Activated T-helper 1 cell treated with Interleukin-2 at 50 U/mL for 16 hours (primary cell): ENCODE data around the gene EEF1AKMT3.
A peak's percentile ranks its signal among the peaks of the same experiment; 100 is the strongest.

Experiments used
- DNase-seq: peaks from one replicate; pipeline ENCODE4 v3.0.0-alpha.2; 2020; ENCODE audit warnings: low read depth

Gene EEF1AKMT3

GRCh38 chr12:57735198-57735855 is 37.1 kb upstream of the EEF1AKMT3 start:
- DNase-seq: no peak

DNA sequence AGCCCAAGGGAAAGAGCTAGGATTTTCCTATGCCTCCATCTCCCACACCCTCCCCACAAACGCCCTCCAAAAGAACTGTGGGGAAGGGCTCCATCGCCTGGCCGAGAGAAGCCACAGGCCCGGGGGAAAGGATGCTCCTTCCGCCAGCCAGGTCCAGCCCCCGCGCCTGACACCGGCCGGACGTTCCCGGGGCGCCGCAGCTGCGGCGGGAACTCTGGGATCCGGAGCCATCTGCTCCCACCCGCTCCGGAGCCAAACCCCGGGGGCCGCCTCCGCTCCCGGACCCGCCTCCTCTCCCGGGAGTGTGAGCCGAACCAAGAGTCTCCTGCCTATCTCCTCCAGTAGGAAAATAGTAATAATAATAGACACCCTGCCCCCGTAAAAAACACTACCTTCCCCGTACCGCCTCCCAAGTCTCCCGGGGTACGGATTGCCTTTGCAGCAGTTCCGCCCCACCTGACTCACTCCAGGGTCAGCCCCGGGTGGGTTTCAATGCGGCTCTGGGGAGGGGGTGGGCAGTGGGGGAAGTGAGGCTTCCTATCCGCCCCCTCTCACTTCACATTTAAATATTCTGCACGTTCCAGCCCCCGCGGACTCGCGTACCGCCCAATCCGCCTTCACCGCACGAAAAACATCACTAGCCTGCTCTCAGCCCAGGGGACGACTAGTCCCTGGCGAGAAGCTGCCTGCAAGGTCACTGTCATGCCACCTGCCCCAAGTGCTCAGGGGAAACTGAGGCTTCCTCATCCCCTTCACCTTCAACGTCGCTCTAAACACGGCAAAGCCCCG is 36.3 kb upstream of the EEF1AKMT3 start:
- no peak for DNase-seq

DNA sequence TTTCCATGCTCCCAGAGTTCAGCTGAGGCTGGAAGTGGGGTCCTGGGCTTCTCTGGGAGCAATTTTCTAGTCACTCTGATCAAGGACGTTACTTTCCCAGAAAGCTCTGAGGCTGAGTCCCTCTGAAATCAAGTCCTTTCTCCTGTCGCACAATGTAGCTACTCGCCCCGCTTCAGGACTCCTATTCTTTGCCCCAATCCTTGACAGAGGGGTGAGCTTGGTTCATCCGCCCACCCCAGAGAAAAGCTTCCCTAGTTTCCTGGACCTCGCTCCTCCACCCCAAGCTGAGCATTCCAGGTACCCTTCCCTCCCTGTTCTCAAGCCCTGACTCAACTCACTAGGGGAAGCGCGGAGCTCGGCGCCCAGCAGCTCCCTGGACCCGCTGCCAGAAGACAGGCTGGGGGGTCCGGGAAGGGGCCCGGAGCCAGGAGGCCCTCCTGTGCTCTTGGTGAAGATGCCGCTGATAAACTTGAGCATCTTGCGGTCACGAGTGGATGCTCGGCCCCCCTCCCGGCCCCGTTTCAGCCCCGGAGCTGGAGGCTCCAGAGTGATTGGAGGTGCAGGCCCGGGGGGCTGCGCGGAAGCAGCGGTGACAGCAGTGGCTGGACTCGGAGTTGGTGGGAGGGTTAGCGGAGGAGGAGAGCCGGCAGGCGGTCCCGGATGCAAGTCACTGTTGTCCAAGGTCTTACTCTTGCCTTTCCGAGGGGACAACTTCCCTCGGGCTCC is 35.5 kb upstream of the EEF1AKMT3 start:
- no peak for DNase-seq

GRCh38 chr12:57737467-57738460 is 34.6 kb upstream of the EEF1AKMT3 start:
- no peak for DNase-seq

- no peak for DNase-seq
Measured at GRCh38 chr12:57738661-57739237, 33.7 kb upstream of the EEF1AKMT3 start, which contains the start of gene AGAP2. AGAP2 (minus strand) TSS chr12:57738742; CDS start chr12:57738246, 496 bp downstream.

DNA sequence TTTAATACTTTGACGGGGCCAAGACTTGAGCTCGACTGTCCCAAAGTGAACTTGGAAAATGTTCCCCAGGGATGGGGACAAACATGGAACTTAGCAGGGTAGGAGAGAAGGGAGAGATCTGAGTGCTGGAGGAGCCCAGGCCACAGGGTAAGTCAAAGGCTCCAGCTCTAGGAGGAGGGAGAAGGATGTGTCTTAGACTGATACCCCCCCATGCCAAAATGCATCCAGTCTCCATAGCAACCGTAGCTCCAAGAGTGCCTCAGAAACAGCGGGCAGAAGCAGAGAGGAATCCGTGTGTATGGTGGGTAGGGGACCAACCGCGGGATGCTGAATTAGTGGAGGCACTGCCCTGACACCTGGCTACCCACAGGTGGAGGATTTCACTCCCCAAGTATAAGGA is 33.0 kb upstream of the EEF1AKMT3 start:
- no peak for DNase-seq

DNA sequence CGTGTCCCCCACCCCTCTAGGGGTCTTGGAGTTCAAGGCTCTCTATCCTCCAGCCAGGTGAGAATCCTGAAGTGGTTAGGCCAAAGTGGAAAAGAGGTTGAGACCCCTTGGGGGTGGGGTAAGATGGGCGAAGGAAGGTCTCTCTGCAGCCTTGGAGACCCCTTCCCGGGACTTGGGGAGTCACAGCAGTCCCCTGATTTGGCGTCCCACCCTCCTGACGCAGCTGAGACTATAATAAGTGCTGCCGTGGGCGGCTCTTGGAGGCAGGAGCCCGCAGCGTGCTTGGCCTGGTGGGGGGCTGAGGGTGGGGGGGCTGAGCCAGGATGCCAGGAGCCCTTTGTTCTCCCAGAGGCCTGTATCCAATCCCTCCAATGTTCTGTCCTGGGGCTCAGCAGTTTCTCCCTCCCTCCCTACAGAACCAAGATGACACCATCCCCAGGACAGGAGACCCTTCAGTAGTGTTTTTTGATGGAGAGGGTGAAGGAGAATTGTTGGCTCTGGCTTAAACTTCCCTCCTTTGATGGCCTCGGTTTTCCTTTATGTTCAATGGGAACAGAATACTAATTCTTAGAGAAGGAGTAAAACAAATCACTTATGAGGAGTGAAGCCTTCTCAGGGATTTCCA is 32.4 kb upstream of the EEF1AKMT3 start:
- DNase-seq: no peak

DNA sequence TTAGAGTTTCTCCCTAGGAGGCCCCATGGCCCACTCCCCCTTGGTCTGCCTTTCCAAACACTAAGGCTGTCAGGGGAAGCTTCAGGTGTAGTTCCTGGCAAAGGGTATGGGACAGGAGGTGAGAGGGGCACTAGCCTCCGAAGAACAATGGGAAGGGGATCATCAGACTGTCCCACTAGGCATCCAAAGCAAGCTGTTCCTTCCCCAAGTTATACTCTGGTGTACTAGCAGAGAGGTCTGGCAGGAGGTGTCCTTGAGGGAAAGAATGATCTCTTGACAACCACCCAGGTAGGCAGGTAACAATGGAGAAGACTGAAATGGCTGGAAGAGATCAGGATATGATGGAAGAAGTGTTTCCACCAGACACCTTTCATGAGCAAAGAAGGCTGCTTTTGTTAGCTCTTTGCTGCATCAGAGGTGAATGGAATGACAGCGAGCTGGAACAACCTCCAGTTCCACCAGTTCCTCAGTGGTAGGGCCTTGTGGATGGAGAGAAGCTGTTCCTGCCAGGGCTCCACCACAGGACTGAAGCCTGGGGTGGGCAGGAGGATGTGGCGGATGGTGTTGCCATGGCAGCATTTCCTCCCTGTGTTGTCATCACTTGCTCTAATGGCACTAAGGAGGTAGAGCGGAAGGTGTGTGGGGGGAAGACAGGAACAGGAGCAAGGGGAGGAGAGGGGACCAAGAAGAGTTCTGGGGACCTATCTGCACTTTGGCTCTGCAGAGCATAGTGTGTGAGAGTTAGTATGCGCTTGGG is 31.6 kb upstream of the EEF1AKMT3 start:
- peak; percentile 70 for DNase-seq

- no peak for DNase-seq
Measured at GRCh38 chr12:57741413-57741789, 31.0 kb upstream of the EEF1AKMT3 start.

DNA sequence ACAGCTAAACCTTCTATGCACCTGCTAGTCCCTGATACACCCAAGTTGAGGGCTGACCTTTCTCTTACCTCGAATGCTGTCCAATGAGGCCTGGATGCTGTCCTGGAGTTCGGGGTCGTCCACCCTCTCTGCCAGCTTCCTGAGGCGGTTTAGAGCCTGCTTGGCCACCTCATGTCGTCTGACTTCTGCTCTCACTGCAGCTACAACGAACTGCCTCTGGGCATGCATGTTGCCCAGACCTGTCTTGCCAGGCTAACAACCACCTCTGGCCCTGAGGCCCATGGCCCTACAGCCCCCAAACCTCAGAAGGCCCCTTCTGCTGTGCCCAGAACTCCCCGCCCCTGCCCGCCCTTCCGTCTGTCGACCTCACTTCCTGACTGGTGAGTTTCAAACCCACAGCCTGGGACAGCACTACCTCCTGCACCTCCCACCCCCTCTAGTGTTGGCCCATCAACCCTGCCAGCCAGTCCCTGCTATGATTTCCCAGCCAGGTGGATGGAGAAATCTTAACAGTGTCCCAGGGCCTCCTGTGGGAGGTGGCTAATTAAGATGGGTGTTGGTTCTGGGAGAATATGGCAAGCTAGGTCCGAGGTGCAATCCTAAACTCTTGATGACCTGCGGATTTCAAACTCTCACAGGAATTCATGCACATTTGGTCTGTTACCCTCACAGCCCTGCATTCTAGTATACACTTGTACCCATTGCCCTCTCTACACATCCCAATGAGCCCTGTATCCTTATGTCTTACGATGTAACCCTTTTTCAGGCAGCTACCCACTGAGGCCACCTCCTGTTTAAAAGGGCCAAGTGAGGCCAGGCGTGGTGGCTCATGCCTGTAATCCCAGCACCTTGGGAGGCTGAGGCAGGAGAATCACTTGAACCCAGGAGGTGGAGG is 30.3 kb upstream of the EEF1AKMT3 start:
- DNase-seq: peak; percentile 68

DNA sequence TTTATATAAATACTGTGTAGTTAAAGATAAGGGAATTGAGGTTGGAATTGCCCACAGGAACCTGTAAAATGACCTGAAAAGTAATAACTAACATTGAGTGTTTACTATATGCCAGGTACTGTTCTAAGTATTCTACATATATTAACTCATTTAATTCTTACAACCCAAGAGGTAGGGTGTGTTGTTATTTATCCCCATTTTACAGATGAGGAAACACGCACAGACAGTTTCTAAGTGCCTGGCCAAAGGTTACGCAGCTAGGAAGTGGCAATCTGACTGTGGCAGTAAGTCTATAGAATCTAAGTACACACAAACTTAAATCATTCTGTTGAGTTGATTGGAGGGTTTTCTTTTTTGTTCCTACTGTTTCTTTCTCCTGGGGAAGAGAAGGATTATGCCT is 28.6 kb upstream of the EEF1AKMT3 start:
- DNase-seq: no peak

DNA sequence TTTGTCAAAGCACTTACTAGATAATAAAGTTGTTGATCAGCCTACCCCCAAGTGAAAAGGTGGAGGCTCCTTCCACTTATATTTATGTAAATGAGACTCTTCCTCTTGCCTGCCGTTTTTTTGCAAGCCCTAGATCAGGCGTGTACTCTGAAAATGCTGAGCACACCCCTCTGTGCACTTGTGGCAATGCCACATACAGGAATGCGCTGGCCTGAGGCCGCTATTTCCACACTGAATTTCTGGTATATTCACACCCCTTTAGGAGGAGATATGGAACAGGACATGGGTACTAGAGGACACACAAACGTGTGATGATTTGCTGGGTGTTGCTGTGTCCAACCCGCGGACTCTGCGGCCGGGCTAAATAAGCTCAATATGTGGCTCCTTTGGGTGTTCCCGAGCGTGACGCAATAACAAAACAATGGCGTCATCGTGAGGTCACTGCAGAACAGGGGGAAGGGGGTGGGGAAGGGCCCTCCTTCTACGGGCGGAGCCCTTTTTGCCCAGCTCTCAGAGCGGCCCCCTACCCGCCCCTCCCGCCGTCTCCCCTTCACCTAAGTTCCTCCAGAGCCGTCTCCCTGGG is 28.1 kb upstream of the EEF1AKMT3 start:
- peak; percentile 33 for DNase-seq

- peak; percentile 84 for DNase-seq
Measured at GRCh38 chr12:57744777-57745484, 27.5 kb upstream of the EEF1AKMT3 start, which contains the start of gene TSPAN31. TSPAN31 (plus strand) TSS chr12:57745039; CDS start chr12:57745155, 116 bp downstream.

- no peak for DNase-seq
Measured at GRCh38 chr12:57745485-57745881, 26.9 kb upstream of the EEF1AKMT3 start.

DNA sequence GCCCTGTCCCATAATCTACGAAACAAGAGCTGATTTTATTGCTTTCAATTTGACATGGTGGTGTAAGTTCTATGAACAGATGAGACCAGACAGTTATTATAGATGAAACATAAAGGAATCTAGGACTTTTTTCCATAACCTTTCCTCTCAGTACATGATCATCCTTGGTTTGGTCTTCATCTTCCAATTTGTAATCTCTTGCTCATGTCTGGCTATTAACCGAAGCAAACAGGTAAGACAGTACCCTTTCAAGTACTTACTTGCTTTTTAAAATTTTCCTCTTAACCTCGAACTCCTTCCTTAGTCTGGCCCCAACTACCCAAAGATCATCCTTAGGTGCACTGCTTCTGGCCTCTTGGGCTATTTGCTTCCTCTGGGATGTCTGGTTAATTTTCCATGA is 26.4 kb upstream of the EEF1AKMT3 start:
- no peak for DNase-seq

DNA sequence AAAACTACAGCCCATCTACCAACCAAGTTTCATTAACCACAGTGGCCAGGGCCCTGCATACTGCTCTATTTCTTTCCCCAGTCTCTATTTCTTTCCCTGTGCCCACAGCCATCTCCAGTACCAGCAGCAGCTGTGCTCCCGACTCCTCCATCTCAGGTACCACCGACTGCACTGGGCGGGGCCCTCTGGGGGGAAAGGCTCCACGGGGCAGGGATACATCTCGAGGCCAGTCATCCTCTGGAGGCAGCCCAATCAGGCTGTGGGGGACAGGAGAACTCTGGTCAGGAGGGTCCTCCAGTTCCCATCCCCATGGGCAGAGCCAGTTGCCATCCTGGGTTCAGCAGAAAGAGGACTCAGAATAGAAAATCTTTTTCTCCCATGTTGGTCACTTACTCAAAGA is 23.4 kb upstream of the EEF1AKMT3 start:
- no peak for DNase-seq

GRCh38 chr12:57750561-57751431 is 21.6 kb upstream of the EEF1AKMT3 start:
- DNase-seq: no peak
